DMS 273 (cell line): ENCODE data around the gene PLEKHA7.
"Not testable (repeated sequence)": the region's sequence is repeated elsewhere in the genome, so short reads cannot be mapped to it uniquely, and the experiment has no call there.

Source experiments
- DNase-seq: peaks from one replicate; lab custom pipeline; 2025; ENCODE audit not compliant: unreplicated experiment; lab: John Stamatoyannopoulos, UW

The PLEKHA7 gene

DNA sequence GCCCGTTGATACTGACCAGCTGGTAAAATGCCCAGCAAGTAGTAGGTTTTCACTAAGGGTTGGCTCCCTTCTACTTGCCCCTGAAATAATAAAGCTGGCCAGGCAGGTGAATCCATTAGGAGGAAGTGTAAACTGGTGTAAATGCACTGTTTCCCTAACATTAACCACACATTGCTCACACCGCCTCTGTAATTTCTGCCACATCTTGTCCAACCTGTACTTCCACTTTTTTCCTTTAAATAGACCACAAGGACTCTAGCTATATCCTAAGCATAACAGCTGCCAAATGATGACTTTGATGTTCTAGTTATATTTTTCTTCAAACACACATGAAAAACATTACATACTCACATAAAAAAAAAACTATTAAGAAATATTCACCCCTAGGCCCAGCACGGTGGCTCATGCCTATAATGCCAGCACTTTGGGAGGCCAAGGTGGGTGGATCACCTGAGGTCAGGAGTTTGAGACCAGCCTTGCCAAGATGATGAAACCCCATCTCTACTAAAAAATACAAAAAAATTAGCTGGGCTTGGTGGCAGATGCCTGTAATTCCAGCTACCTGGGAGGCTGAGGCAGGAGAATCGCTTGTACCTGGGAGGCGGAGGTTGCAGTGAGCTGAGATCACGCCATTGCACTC lies 95.6 kb downstream of the PLEKHA7 start:
- not testable (repeated sequence) for DNase-seq

DNA sequence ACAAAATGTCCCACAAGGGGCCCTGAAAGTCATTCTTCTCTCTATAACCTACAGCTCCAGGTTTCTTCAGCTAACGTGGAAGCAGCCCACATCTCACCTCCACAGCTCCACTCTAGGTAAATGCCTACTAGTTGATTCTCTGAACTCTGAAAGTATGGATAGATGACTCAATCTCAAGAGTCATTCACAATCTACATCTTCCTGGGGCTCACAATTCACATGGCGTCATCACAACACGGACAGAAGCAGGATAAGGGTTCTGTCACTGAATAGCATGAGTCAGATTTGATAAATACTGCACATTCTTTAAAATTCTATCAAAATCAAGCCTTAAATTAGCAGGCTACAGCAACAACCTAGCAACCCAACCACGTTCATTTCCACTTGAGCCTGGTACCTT lies 96.3 kb downstream of the PLEKHA7 start:
- no peak for DNase-seq

DNA sequence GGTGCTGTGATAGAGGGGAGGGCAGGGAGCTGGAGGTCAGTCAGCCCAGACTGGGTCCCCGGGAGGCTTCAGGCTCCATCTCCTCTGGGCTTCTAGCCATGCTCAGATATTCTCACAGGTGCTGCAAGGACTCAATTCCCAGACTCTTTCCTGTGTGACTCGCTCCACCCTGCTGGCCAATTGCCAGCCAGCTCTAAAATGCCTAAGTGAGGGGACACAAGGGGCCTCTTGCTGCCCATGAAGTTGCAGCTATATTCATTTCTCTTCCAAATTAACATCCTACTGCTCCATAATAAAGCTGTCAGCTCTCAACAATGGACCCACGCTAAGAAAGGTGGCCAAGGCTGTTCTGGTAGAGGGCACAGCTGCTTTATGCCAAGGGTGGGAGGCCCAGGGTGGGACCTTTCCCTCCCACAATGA lies 101.5 kb downstream of the PLEKHA7 start:
- DNase-seq, result peak; percentile 12

DNA sequence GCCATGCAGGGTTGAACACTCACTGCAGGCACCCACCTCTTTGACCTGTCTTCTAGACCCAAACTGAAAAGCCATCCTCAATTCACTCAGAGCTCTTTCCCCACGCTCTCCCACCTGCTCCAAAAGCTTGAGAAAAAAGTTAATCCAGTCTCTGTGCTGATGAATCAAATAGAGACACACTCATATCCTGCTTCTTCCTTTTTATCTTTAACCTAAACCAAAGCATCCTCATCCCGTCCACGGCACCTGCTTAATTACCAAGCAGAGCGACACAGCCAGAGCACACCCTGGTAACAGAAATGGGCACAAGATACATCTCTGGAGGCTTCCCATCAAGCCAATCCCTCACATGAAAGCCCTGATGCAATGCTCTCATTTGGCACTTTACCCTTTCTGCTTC lies 102.6 kb downstream of the PLEKHA7 start:
- no peak for DNase-seq

DNA sequence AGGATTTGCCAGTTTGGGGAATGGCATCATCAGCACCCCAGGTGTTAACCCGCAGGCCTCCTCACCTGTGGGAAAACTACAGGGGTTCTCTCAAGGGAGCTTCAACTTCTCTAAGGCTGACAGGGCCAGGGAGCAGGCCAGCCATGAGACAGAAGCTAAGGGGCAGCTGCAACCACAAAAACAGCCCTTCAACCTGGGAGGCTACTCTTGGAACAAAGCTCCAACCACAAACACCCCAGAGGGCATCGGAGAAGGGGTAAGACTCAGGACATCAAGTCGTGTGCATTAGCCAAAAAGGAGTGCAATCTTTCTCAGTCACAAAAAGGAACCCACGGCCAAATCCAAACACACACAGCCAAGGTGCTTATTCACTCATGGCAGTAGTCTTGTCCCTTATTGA lies 103.0 kb downstream of the PLEKHA7 start:
- DNase-seq, result no peak

DNA sequence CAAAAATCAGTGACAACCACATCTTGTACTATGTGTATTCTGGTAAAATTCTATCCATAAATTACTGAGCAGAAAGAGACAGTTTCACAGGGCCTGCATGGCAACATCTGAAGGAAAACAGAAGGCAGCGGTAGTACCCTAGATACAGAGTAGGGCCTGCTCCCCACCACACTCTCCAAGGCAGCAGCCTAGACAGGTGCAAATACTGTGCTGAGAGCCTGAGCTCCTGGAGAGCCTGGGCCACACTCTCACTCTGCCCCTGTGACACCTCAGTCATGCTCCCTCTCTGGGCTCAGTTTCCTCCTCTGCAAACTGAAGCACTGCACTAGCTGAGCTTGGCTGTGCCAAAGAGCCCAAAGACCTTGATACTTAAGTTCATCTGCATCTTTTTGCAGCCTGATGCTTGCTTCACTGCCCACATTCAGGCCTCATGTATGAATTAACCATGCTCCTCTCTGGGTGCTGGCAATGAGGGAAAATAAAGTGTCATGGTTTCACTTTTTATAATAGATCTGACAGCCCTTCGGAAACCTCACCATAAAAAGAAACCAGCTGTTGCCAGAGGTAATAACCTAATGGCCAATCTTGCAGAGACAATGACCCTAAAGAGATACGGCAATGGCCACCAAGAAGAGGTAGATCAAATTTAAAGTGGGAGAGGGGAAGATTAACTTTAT lies 104.7 kb downstream of the PLEKHA7 start:
- DNase-seq, result no peak

DNA sequence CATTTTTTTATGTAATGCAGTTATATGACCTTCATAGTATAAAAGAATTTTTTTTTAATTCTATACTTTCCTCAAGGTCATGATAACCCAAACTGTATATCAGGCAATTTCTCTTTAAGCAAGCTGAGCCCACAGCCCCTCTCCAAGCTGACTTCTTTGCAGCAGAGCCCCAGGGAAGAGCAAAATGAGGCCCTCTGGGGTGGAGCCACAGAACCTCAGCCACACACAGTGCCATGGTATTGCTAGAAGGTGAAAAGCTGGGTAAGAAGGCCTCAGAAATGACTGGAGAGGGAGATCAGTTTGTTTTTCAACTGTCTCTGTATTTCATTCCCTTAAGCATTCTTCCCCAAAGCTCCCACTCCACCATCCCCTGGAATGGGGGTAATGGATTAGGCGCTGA lies 108.8 kb downstream of the PLEKHA7 start:
- DNase-seq, result no peak

DNA sequence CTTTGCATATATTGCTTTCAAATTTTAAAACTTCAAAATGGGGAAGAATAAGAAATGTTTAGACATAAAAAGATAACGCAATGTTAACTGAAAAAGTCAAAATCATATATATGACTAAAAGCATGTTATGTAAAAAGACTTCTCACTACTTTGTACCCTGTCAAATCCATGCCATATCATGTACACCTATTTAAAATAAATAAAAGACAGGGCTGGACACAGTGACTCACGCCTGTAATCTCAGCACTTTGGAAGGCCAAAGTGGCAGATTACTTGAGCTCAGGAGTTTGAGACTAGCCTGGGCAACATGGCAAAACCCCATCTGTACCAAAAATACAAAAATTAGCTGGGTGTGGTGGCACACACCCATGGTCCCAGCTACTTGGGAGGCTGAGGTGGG lies 109.5 kb downstream of the PLEKHA7 start:
- DNase-seq, result not testable (repeated sequence)

DNA sequence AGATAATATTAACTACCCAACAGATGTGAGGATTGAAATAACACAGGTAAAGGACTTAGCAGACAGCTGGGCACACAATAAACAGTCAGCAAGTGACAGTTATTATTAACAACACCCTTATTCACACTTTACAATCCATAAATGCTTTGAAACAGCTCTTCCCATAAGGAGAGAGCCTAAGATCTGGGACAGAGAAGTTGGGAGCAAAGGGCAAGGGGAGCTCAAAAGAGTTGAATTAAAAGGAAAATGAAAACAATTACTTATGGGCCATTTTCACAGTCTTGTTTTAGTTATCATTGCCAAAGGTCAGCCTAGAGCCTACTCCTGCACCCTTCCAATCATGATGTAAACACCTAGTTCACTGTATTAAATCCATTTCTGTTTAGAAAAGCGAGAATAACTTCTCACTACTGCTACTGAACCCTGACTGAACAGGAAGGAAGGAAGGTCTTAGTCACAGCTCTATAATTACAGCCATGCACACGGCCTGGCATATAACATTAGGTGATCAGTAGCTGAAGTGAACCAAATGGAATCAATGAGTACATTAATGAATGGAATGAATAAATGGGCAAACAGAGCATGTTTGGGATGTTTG lies 111.3 kb downstream of the PLEKHA7 start:
- DNase-seq, result no peak

DNA sequence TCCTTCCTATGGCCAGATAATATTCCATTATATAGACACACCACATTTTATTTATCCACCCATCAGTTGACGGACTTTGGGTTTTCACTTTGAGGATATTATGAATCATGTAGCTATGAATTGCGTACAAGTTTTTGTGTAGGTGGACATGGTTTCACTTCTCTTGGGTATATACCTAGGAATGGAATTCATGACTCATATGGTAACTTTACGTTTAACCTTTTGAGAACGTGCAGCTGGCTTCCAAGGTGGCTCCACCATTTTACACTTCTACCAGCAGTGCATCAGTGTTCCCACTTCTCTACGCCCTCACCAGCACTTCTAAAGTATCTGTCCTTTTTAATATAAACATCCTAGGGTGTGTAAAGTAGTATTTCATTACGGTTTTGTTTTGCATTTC lies 112.0 kb downstream of the PLEKHA7 start:
- DNase-seq, result no peak

DNA sequence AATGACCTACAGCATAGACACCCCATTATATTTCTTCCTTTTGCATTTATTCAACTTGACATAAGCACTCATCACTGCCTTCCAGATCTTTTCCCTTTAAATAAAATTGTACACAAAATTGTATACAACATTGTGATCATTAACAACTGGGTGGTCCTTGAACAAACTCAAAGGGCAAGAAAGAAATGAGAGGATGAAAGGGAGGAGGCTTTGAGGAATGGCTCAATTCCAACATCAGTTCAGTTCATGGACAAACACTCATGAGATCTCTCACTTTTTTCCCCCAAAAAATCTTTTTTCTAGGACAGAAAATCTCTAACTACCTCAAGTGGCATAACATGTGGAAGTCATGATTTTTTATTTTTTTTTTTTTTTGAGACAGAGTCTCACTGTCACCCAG lies 113.7 kb downstream of the PLEKHA7 start:
- DNase-seq, result no peak

DNA sequence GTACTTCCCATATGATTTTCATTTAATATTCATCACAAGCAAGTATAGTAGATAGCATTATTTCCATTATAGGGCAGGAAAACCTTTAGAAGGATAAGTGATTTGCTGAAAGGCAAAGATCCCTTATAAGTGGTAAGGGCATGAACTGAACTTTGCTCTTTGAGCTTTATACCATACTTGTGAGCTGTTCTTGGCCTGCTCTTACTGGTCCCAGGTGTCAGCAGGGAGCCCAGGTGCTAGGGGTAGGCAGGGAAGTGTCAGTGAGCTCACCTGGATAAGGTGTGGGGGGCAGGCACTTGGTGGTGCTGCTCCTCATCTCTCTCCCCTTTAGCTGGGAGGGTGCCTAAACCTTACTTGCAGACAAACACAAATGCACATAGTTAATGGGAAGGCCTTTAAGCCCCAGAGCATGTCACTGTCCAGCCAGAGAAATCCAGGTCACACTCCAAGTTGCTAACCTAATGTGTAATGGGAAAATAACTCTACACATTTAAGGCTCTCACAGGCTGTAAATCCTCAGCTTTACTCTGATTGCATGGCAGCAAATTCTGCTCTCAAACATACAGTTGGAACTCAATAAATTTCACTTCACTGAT lies 114.4 kb downstream of the PLEKHA7 start:
- no peak for DNase-seq

DNA sequence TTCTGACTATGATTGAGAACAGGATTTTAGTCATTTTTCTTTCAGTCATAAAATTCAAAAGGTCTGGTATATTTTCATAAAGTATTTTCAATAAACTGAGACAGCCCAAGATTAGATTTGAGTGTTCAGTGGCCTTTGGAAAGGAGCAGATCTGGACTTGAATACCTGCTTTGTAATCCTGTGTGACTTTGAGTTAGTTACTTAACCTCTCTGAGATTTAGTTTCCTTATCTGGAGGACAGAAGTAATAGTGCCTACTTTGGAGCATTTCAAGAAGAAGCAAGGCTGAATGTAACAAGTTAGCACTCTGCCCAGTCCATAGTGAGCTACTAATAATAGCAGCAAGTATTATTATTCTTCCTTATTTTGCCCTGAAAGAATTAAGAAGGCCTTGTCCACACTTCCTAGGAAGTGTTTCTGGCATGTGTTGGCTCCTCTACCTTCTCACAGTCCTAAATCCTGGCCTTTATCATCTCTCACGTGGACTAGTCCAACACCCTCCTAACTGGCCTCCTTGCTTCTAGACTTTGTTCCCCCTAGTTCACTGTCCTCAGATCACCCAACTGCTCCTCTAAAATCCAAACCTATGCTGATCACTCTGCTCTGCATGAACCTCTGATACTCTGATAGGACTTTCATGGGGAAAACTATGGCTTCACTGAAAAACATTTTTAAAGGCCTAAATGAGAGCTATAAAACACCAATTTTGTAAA lies 115.8 kb downstream of the PLEKHA7 start:
- no peak for DNase-seq

DNA sequence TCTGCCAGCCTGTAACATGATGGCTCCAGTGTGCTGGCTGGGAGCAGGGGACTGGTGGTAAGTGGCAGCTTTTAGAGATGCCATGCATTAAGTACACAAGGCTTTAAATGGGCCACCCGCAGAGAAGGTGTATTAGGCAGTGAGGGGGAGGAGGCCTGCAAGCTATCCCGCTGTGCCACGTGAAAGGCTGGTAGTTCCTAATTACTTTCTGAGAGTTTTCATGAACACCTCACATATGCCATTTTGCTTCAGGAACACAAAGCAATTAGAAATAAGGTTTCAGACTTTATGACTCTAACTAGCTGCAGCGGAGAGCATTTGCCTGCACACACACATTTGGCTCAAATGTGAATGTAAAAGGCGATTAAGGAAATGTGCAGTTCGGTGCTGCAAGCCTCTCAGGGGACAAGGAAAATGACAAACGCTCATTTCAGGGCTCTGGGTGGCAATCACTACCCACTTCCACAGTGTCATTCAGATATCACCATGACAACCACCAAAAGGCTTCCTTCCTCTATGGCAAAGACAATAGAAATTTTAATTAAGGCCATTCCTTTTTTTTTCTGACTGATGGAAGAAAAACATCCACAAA lies 116.6 kb downstream of the PLEKHA7 start:
- peak; percentile 69 for DNase-seq

DNA sequence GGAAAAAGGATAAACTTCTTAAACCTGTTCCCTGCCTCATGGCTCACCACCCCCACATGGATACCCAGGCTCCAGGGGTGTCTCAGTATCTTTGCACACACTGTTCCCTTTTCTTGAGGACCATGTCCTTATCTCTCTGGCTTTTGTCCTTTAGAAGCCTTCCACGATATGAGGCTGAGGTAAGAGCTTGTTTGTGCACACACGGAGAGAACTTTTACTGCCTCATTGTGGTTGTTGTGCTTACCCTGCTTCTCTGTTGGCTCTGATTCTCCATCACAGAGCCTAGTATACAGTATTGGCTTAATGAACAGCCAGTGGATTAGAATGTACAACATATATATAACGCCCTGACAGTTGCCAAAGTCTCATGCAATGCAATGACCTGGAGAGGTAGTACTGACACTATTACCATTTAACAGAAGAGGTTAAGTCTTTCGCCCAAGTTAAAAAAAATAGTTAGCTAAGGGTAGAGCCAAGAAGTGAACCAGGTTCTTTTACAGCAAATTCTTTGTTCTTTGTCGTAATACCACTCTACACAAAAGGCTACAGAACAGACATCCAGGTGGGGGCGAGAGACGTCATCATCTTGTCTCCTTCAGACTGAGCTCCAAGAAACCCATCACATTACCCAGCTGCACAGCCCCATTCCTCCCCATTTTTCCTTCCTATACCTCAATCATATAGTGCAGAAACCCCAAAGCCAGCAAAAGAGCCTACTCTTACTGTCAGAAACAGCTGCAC lies 117.3 kb downstream of the PLEKHA7 start:
- DNase-seq, result no peak

DNA sequence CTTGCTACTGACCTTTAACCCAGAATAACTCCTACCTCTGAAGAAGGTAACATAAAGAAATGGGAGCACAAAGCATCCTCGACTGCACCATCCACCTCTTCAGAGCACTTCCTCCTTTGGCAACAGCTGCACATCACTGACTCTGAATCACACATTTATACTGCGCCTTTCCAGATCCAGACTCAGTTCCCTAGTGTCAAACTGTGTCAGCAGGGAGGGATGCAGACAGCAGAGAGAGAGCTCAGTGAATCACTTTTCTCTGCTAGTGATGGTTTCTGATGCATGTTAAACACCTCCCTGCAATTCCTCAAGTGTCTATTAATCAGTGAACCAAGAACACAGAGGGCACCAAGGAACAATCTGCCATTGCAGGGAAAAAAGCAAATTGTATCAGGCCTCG lies 118.9 kb downstream of the PLEKHA7 start:
- DNase-seq, result no peak

DNA sequence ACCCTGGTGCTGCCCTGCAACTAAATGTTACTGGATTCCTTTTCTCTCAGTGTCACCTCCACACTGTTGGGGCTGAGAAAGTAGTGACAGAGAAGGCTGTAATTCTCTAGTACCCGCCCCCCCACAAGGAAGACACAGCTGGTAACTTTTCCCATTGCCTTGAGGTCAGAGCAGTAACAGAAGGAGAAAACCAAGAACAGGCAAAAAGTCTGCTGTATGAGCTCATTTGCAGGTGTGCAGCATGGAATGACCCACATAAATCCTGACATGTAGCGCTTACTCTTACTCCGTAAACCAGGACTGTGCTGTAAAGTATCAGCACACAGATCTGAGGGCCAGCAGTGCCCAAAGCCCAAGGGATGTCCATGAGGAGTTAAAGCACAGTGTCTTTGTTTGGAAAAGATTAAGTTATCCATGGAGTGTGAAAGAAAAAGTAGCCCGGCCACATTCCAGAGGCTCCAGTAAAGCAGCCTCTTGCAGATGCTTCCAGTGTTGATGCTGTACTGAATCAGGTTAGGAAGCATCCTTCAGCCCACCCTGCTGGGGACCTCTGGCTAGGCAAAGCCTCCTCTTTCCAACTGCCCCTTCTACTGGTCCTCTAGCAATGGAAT lies 120.7 kb downstream of the PLEKHA7 start:
- DNase-seq, result no peak

DNA sequence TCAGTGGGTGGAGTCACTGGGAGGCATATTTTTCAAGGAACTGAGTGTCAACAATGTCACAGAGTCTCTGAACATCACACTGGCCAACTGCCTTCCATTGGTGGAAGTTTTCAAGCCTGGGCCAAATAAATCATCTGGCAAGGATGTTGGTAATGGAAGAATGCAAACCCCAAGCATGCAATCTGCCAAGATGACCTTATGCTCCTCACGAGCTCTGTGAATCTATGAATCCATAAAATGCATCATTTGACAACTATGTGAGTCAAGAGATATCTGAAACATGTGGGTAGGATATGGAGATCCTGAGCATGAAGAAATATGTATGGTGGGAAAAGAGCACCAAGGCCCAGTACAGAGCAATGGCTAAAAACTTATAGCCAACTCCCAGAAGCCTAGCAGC lies 122.2 kb downstream of the PLEKHA7 start:
- DNase-seq, result no peak

DNA sequence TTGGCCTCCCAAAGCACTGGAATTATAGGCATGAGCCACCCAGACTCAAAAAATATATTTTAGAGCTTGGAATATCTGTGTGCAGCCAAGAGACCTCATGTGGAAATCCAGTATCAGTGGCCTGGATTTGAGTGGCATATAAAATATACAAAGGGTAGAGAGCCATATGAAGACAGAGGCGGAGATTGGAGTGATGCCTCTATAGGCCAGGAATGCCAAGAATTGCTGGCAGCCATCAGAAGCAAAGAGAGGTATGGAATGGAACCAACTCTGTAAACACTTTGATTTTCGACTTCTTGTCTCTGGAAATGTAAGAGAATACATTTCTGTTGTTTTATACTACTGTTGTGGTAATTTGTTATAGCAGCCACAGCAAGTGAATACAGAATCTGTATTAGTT lies 123.0 kb downstream of the PLEKHA7 start:
- DNase-seq, result no peak

DNA sequence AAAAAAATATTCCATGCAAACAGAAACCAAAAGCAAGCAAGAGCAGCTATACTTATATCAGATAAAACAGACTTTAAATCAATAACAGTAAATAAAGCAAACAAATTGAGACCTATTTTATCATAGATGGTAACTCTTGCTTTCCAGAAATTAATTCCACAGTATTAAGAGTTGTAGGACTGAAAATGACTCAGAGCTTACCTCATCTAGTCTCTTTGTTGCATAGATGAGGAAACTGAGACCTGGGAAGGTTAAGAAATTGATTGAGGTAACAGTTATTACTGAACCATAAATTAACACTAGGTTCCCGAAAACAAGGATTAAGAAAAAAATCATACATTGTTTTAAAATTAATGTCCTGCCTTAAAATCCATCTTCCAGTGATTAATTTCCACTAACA lies 123.8 kb downstream of the PLEKHA7 start:
- no peak for DNase-seq
